ENCODE results near the gene MGAT4A. TPM values are rescaled to one million over a fixed set of nuclear protein-coding genes. Genes with fewer than 3 reads are reported as not detected.
A peak's percentile ranks its signal among the peaks of the same experiment; 100 is the strongest.
"Not testable (repeated sequence)": the region's sequence is repeated elsewhere in the genome, so short reads cannot be mapped to it uniquely, and the experiment has no call there.

Gene MGAT4A
- total RNA-seq, 3 donors from 2014 or later (not counting 1 experiment from before 2014, with no cell fraction given), result 91.6 to 114 (median 96.4) TPM

- no peaks in the 10 kb centered on the region for H3K9me3 Mint-ChIP-seq
- Histone ChIP-seq H3K27ac (ENCODE audit: low read length) (peak overlapping the region; percentile 63), H3K9me3 (ENCODE audit: control insufficient read depth, insufficient read depth, low read length) (no peaks in the 10 kb centered on the region), H3K27me3 (ENCODE audit: control insufficient read depth, insufficient read depth, low read length) (no peaks in the 10 kb centered on the region), H3K4me1 (ENCODE audit: control insufficient read depth, insufficient read depth, low read length) (peaks cover 29% of the 10 kb centered on the region), H3K36me3 (ENCODE audit: control insufficient read depth, insufficient read depth, low read length) (no peaks in the 10 kb centered on the region), H3K4me3 (ENCODE audit: low read length) (no peak overlapping the region)
- ATAC-seq (peak; percentile 86 to 94 (median 88)), DNase-seq (peak in 1 of 2 donors; percentile 86)
- H3K27me3 Mint-ChIP-seq (ENCODE audit: low read depth in 2 of 2), result peaks cover 0 to 5% of the 10 kb centered on the region in 2 donors
- no peak for TF ChIP-seq CTCF (IDR thresholded peaks at IDR 0.05)
- H3K36me3 Mint-ChIP-seq, result no peaks in the 10 kb centered on the region
- intact Hi-C loops (cut with micrococcal nuclease), result no loop called here
- peak overlapping the region; percentile 91 to 92 for H3K27ac Mint-ChIP-seq
- peaks cover 31 to 35% of the 10 kb centered on the region in 2 donors for H3K4me1 Mint-ChIP-seq
- peak overlapping the region; percentile 89 for H3K4me3 Mint-ChIP-seq
- WGBS (ENCODE audit: insufficient coverage), result 12% methylated on average over 9 of the region's 9 CpGs
Observed at GRCh38 chr2:98757904-98758421, 27.0 kb upstream of the MGAT4A start.

- H3K4me3 ChIP-seq (ENCODE audit: low read length), result no peak overlapping the region
- H3K36me3 ChIP-seq (ENCODE audit: control insufficient read depth, insufficient read depth, low read length), result no peaks in the 10 kb centered on the region
- H3K27ac Mint-ChIP-seq, result no peak overlapping the region
- H3K27me3 ChIP-seq (ENCODE audit: control insufficient read depth, insufficient read depth, low read length), result no peaks in the 10 kb centered on the region
- H3K9me3 ChIP-seq (ENCODE audit: control insufficient read depth, insufficient read depth, low read length), result no peaks in the 10 kb centered on the region
- peaks cover 14% of the 10 kb centered on the region for H3K4me1 ChIP-seq (ENCODE audit: control insufficient read depth, insufficient read depth, low read length)
- ATAC-seq (no peak), DNase-seq (no peak)
- H3K9me3 Mint-ChIP-seq, result no peaks in the 10 kb centered on the region
- no peak overlapping the region for H3K27ac ChIP-seq (ENCODE audit: low read length)
- peaks cover 0 to 13% of the 10 kb centered on the region in 2 donors for H3K27me3 Mint-ChIP-seq (ENCODE audit: low read depth in 2 of 2)
- peaks cover 16 to 24% of the 10 kb centered on the region in 2 donors for H3K4me1 Mint-ChIP-seq
- H3K4me3 Mint-ChIP-seq, result no peak overlapping the region
- no peak for TF ChIP-seq CTCF (IDR thresholded peaks at IDR 0.05)
- intact Hi-C loops (cut with micrococcal nuclease), result no loop called here
- H3K36me3 Mint-ChIP-seq, result no peaks in the 10 kb centered on the region
Observed at GRCh38 chr2:98753801-98754200, 22.9 kb upstream of the MGAT4A start.

GRCh38 chr2:98752711-98753110, 21.8 kb upstream of the MGAT4A start:
- intact Hi-C loops (cut with micrococcal nuclease); H3K4me3 Mint-ChIP-seq; H3K27ac Mint-ChIP-seq; H3K36me3 ChIP-seq (ENCODE audit: control insufficient read depth, insufficient read depth, low read length); H3K27me3 ChIP-seq (ENCODE audit: control insufficient read depth, insufficient read depth, low read length); ATAC-seq; H3K9me3 ChIP-seq (ENCODE audit: control insufficient read depth, insufficient read depth, low read length); H3K36me3 Mint-ChIP-seq; H3K9me3 Mint-ChIP-seq; DNase-seq; H3K27ac ChIP-seq (ENCODE audit: low read length); H3K4me3 ChIP-seq (ENCODE audit: low read length): not testable (repeated sequence)
- peaks cover 0 to 13% of the 10 kb centered on the region in 2 donors for H3K27me3 Mint-ChIP-seq (ENCODE audit: low read depth in 2 of 2)
- peaks cover 11 to 14% of the 10 kb centered on the region in 2 donors for H3K4me1 Mint-ChIP-seq
- 96% methylated on average over 2 of the region's 4 CpGs for WGBS (ENCODE audit: insufficient coverage)
- H3K4me1 ChIP-seq (ENCODE audit: control insufficient read depth, insufficient read depth, low read length), result peaks cover 16% of the 10 kb centered on the region

- DNase-seq (no peak), ATAC-seq (no peak)
- Histone ChIP-seq H3K27me3 (ENCODE audit: control insufficient read depth, insufficient read depth, low read length) (no peaks in the 10 kb centered on the region), H3K9me3 (ENCODE audit: control insufficient read depth, insufficient read depth, low read length) (no peaks in the 10 kb centered on the region), H3K4me1 (ENCODE audit: control insufficient read depth, insufficient read depth, low read length) (peaks cover 12% of the 10 kb centered on the region), H3K27ac (ENCODE audit: low read length) (no peak overlapping the region), H3K36me3 (ENCODE audit: control insufficient read depth, insufficient read depth, low read length) (no peaks in the 10 kb centered on the region), H3K4me3 (ENCODE audit: low read length) (no peak overlapping the region)
- Mint-ChIP-seq H3K9me3 (no peaks in the 10 kb centered on the region), H3K4me3 (no peak overlapping the region), H3K27ac (no peak overlapping the region), H3K27me3 (ENCODE audit: low read depth in 2 of 2) (peaks cover 0 to 13% of the 10 kb centered on the region in 2 donors), H3K4me1 (peaks cover 6% of the 10 kb centered on the region in 2 donors), H3K36me3 (no peaks in the 10 kb centered on the region)
- no CpG with 5 or more reads among the region's 1 CpG for WGBS (ENCODE audit: insufficient coverage)
- intact Hi-C loops (cut with micrococcal nuclease), result no loop called here
- no peak for TF ChIP-seq CTCF (IDR thresholded peaks at IDR 0.05)
Observed at GRCh38 chr2:98751748-98752147, 20.8 kb upstream of the MGAT4A start.

All from natural killer cell (primary cell).